Stomach (tissue), 9 donors: ENCODE results near the gene CHD3. TPM values are rescaled to one million over a fixed set of nuclear protein-coding genes. Genes with fewer than 3 reads are reported as not detected.

Experiments used
- DNase-seq, 2 donors: peaks; one replicate each; pipeline versions ENCODE4 v3.0.0 to v3.0.0-alpha.2; 2013 to 2019
- H3K27ac ChIP-seq, 5 donors: fragments of 200-600 bp in 4 of 5; sonication (generic) in 4 of 5; one replicate each; pipeline ENCODE4 v1.5.1; 2013 to 2019; ENCODE audit warnings: mild to moderate bottlenecking in 1 of 5, moderate library complexity in 1 of 5
- H3K27me3 ChIP-seq, 3 donors: fragments of 200-600 bp; sonication (generic); one replicate each; pipeline ENCODE4 v1.5.1; 2017 to 2019; ENCODE audit warnings: mixed run types in 1 of 3
- H3K36me3 ChIP-seq, 4 donors: fragments of 200-600 bp; sonication (generic); 1 replicate in 3 of 4; 2 replicates in 1 of 4; pipeline ENCODE4 v1.5.1; 2016 to 2019
- H3K4me1 ChIP-seq, 4 donors: fragments of 200-600 bp; sonication (generic); one replicate each; pipeline ENCODE4 v1.5.1; 2016 to 2019
- H3K4me3 ChIP-seq, 4 donors: fragments of 200-600 bp; sonication (generic) in 3 of 4; one replicate each; pipeline ENCODE4 v1.5.1; 2016 to 2019; ENCODE audit warnings: mild to moderate bottlenecking in 1 of 4
- H3K9me3 ChIP-seq, 4 donors: fragments of 200-600 bp; sonication (generic); one replicate each; pipeline ENCODE4 v1.5.1; 2016 to 2019
- EP300 ChIP-seq: sonication (generic); formaldehyde crosslinking; IDR thresholded peaks from one replicate; pipeline ENCODE4 v1.6.1; 2017; ENCODE audit warnings: antibody characterized with exemption
- POLR2A ChIP-seq, 4 donors: fragments of 450-650 bp; IDR thresholded peaks; one replicate each; pipeline ENCODE4 v1.6.1; 2016; ENCODE audit warnings: antibody characterized with exemption in 4 of 4, control low read depth in 2 of 4, mild to moderate bottlenecking in 1 of 4, moderate library complexity in 1 of 4
- POLR2AphosphoS5 ChIP-seq, 3 donors: sonication (generic); formaldehyde crosslinking; IDR thresholded peaks; one replicate each; pipeline ENCODE4 v1.6.1; 2016; ENCODE audit warnings: antibody characterized with exemption in 3 of 3
- WGBS, 5 donors: extraction: QIAGEN DNeasy Blood & Tissue Kit in 3 of 5; methylation state at CpG; one replicate each; pipeline versions ENCODE4 v1.1.5 to v1.1.7; 2013 to 2018; 5-methylcytosine and 5-hydroxymethylcytosine counted together
- intact Hi-C: fragments of 100-400 bp; cut with DNase I; formaldehyde crosslinking; loops from one replicate; pipeline ENCODE4 v1.15.1; 2023; ENCODE audit warnings: low total_unique reads
- polyA plus RNA-seq, 3 donors: library from polyadenylated mRNA; stranded (reverse); fragments of 200-250 nt; gene quantifications; one replicate each; pipeline ENCODE4 v1.2.3, GENCODE V29; 2013
- total RNA-seq, 5 donors: library from RNA; depleted of rRNA; stranded (reverse); fragments of >200 nt; gene quantifications; one replicate each; pipeline versions ENCODE4 v1.1.0 to v1.2.3, GENCODE V29; 2014 to 2016
- TF ChIP-seq, protein P1 (sequence below), 7 experiments: fragments of 450-650 bp in 4 of 7; fragments of 200-600 bp in 3 of 7; sonication (generic) in 3 of 7; IDR thresholded peaks; one replicate each; pipeline ENCODE4 v1.5.1; 2016 to 2019; ENCODE audit warnings: antibody characterized with exemption in 7 of 7, control low read depth in 2 of 7, mild to moderate bottlenecking in 1 of 7
- donor health status: healthy with polysubstance abuse.
- donor health status: Bipolar disorder and iron deficiency.
- donor health status: healthy.

CHD3 gene
- total and polyA plus RNA-seq, 8 donors: 43.0 to 190 (median 64.9) TPM

DNA sequence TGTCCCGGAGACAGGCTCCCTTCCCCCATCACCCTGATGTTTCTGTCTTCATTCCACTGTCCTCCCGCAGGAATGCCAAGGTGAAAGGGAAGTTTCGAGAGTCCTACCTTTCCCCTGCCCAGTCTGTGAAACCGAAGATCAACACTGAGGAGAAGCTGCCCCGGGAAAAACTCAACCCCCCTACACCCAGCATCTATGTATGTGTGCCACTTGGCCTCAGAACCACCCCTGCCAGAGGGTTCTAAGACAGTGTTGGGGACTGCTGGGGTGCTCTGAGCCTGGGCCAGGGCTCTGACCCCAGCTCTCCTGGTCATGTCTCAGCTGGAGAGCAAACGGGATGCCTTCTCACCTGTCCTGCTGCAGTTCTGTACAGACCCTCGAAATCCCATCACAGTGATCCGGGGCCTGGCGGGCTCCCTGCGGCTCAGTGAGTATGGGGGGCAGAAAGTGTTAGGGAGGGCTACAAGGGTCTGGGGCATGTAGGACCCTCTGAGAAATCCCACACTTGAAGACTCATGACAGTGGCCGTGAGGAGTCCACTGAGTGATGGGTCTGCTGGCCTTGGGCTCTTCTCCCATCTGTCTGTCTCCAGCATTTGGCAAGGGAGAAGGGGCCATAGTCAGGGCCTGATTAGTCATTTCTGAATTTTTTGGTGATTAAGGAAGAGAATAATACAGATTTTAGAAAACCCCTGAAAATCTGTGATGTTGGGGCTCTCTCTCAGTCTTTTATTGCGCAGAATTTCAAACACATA lies 38.7 kb upstream of the CHD3 start:
- Histone ChIP-seq H3K27me3 (no peaks in the 10 kb centered on the region), H3K36me3 (peaks cover 80 to 98% (median 89%) of the 10 kb centered on the region in 4 donors), H3K27ac (no peak overlapping the region), H3K9me3 (no peaks in the 10 kb centered on the region), H3K4me3 (no peak overlapping the region), H3K4me1 (peaks cover 22 to 59% (median 35%) of the 10 kb centered on the region in 4 donors)
- intact Hi-C loops: loop anchor here (10.0 kb wide), 1 partner anchor 105 kb away; no protein-coding TSS in a partner anchor
- DNase-seq: peak in 1 of 2 donors; percentile 8
- TF ChIP-seq POLR2A (IDR thresholded peaks at IDR 0.05) (no peak), EP300 (no peak), POLR2AphosphoS5 (IDR thresholded peaks at IDR 0.05) (no peak)
- TF ChIP-seq, protein P1, sequence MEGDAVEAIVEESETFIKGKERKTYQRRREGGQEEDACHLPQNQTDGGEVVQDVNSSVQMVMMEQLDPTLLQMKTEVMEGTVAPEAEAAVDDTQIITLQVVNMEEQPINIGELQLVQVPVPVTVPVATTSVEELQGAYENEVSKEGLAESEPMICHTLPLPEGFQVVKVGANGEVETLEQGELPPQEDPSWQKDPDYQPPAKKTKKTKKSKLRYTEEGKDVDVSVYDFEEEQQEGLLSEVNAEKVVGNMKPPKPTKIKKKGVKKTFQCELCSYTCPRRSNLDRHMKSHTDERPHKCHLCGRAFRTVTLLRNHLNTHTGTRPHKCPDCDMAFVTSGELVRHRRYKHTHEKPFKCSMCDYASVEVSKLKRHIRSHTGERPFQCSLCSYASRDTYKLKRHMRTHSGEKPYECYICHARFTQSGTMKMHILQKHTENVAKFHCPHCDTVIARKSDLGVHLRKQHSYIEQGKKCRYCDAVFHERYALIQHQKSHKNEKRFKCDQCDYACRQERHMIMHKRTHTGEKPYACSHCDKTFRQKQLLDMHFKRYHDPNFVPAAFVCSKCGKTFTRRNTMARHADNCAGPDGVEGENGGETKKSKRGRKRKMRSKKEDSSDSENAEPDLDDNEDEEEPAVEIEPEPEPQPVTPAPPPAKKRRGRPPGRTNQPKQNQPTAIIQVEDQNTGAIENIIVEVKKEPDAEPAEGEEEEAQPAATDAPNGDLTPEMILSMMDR (IDR thresholded peaks at IDR 0.05): no peak
- 78 to 87% (median 84%) methylated on average over 12 of the region's 12 CpGs for WGBS, 5 donors

DNA sequence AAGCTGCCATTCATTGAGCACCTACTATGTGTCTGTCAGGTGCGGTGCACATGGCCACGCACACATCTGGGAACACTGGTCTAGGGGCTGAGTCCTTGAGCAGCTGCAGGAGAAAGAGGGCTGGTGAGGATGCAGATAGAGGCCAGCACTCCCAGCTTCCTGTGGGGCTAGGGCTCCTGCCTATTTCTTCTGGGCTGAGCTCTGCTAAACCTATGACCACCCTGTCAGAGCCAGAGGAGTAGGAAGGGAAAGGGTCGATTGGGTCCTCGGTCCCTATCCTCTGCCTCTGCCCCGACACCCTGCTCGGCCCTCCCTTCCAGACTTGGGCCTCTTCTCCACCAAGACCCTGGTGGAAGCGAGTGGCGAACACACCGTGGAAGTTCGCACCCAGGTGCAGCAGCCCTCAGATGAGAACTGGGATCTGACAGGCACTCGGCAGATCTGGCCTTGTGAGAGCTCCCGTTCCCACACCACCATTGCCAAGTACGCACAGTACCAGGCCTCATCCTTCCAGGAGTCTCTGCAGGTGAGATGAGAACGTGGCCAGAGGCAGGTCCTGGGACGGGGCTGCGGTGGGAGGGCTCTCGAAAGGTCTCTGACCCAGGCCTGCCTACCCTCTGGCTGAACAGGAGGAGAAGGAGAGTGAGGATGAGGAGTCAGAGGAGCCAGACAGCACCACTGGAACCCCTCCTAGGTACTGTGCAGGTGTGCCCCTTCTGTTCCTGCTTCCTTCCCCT lies 37.7 kb upstream of the CHD3 start:
- Histone ChIP-seq H3K9me3 (no peaks in the 10 kb centered on the region), H3K4me1 (peaks cover 19 to 59% (median 35%) of the 10 kb centered on the region in 4 donors), H3K27me3 (no peaks in the 10 kb centered on the region), H3K36me3 (peaks cover 76 to 98% (median 85%) of the 10 kb centered on the region in 4 donors), H3K27ac (peak overlapping the region; percentile 8 to 49 (median 32)), H3K4me3 (peak overlapping the region in 2 of 4 donors; percentile 18 to 26)
- no peak for TF ChIP-seq POLR2A (IDR thresholded peaks at IDR 0.05)
- TF ChIP-seq EP300: no peak
- TF ChIP-seq POLR2AphosphoS5 (IDR thresholded peaks at IDR 0.05): no peak
- WGBS, 5 donors: 84 to 90% (median 89%) methylated on average over 10 to 17 of the region's 17 CpGs
- intact Hi-C loops: loop anchor here (10.0 kb wide), 1 partner anchor 106 kb away; no protein-coding TSS in a partner anchor
- no peak for DNase-seq

DNA sequence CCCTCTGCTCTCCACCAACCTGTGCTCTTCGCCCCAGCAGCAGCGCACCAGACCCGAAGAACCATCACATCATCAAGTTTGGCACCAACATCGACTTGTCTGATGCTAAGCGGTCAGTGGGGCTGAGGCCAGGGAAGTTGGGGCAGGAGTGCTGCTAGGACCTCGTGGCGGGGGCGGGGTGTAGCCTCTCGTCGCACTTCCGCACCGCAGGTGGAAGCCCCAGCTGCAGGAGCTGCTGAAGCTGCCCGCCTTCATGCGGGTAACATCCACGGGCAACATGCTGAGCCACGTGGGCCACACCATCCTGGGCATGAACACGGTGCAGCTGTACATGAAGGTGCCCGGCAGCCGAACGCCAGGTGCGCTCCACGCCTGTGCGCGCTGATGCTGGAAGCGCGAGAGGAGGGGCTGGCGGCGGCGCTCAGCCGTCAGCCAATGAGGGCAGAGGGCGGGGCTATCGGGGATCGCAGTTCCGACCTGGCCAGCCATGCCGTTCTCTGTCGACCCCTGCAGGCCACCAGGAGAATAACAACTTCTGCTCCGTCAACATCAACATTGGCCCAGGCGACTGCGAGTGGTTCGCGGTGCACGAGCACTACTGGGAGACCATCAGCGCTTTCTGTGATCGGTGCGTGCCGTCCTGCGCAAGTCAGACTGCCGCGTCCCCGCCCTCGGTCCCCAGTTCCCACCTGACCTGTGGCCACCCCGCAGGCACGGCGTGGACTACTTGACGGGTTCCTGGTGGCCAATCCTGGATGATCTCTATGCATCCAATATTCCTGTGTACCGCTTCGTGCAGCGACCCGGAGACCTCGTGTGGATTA lies 36.9 kb upstream of the CHD3 start:
- Histone ChIP-seq H3K27ac (peak overlapping the region; percentile 8 to 49 (median 34)), H3K36me3 (peaks cover 69 to 90% (median 77%) of the 10 kb centered on the region in 4 donors)

DNA sequence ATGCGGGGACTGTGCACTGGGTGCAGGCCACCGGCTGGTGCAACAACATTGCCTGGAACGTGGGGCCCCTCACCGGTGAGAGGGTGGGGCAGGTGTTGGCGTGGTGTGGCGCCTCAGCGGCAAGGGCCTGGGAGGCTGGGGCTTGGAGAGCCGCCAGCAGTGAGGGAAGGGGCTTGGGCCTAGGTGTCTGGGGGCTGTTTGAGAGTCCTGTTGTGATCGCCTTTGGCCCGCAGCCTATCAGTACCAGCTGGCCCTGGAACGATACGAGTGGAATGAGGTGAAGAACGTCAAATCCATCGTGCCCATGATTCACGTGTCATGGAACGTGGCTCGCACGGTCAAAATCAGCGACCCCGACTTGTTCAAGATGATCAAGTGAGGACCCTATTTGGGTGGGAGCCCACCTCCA lies 36.3 kb upstream of the CHD3 start:
- DNase-seq: no peak
- Histone ChIP-seq H3K4me3 (peak overlapping the region in 1 of 4 donors; percentile 26), H3K4me1 (peaks cover 29 to 57% (median 41%) of the 10 kb centered on the region in 4 donors), H3K9me3 (no peaks in the 10 kb centered on the region), H3K36me3 (peaks cover 62 to 84% (median 71%) of the 10 kb centered on the region in 4 donors), H3K27me3 (no peaks in the 10 kb centered on the region), H3K27ac (peak overlapping the region in 3 of 5 donors; percentile 34 to 49 (median 42))
- intact Hi-C loops: loop anchor here (10.0 kb wide), 1 partner anchor 107 kb away; no protein-coding TSS in a partner anchor
- TF ChIP-seq POLR2A (IDR thresholded peaks at IDR 0.05): no peak
- 50 to 67% (median 55%) methylated on average over 13 to 20 of the region's 20 CpGs for WGBS, 5 donors

More for the DNA sequence above, 36.9 kb upstream of the CHD3 start:
- H3K4me3 ChIP-seq: peak overlapping the region; percentile 14 to 26 (median 20)
- DNase-seq: peak; percentile 94 to 98
- WGBS, 5 donors: 9 to 16% (median 15%) methylated on average over 29 to 60 of the region's 60 CpGs
- H3K4me1 ChIP-seq: peaks cover 26 to 60% (median 38%) of the 10 kb centered on the region in 4 donors
- intact Hi-C loops: loop anchor here (10.0 kb wide), 1 partner anchor 107 kb away; no protein-coding TSS in a partner anchor
- no peaks in the 10 kb centered on the region for H3K27me3 ChIP-seq
- TF ChIP-seq POLR2A (IDR thresholded peaks at IDR 0.05) (no peak), EP300 (no peak), POLR2AphosphoS5 (IDR thresholded peaks at IDR 0.05) (peak; percentile 18 to 90 (median 43))
- TF ChIP-seq, protein P1 (IDR thresholded peaks at IDR 0.05): peak in 6 of 7 experiments; percentile 93 to 100 (median 98)
- no peaks in the 10 kb centered on the region for H3K9me3 ChIP-seq
